Skin of body (tissue), 2 donors: ENCODE measurements around the gene RASGRP3. TPM values are rescaled to one million over a fixed set of nuclear protein-coding genes. Genes with fewer than 3 reads are reported as not detected.
A peak's percentile ranks its signal among the peaks of the same experiment; 100 is the strongest.
"Not testable (repeated sequence)": the region's sequence is repeated elsewhere in the genome, so short reads cannot be mapped to it uniquely, and the experiment has no call there.

Experiments
- DNase-seq: peaks from one replicate; lab custom pipeline; 2025; lab: John Stamatoyannopoulos, UW
- total RNA-seq: library from RNA; depleted of rRNA; stranded (reverse); fragments of >200 nt; gene quantifications from one replicate; pipeline ENCODE4 v1.2.3, GENCODE V29; 2014

Gene RASGRP3
- total RNA-seq, 1 donor from 2014 or later = 22.2 TPM

- no peak for DNase-seq
Measured at GRCh38 chr2:33457556-33458247, 18.7 kb upstream of the RASGRP3 start.

- no peak for DNase-seq
Measured at GRCh38 chr2:33458248-33458819, 18.1 kb upstream of the RASGRP3 start.

- no peak for DNase-seq
Measured at GRCh38 chr2:33459745-33460144, 16.7 kb upstream of the RASGRP3 start.

- DNase-seq = not testable (repeated sequence)
Measured at GRCh38 chr2:33462512-33462911, 13.9 kb upstream of the RASGRP3 start.

GRCh38 chr2:33467413-33467812 lies 9.0 kb upstream of the RASGRP3 start:
- DNase-seq = peak; percentile 56

GRCh38 chr2:33469238-33469637 lies 7.2 kb upstream of the RASGRP3 start:
- DNase-seq = no peak

- DNase-seq = peak; percentile 84
Measured at GRCh38 chr2:33475224-33476130, 972 bp upstream of the RASGRP3 start.

- DNase-seq = no peak
Measured at GRCh38 chr2:33476793-33477190, 343 bp downstream of the RASGRP3 start.

GRCh38 chr2:33477473-33478468 lies 1.3 kb downstream of the RASGRP3 start:
- DNase-seq = no peak

GRCh38 chr2:33478968-33479731 lies 2.7 kb downstream of the RASGRP3 start:
- no peak for DNase-seq

GRCh38 chr2:33482518-33482917 lies 6.1 kb downstream of the RASGRP3 start:
- DNase-seq = peak; percentile 68

GRCh38 chr2:33484042-33484621 lies 7.7 kb downstream of the RASGRP3 start:
- DNase-seq = no peak

- DNase-seq = no peak
Measured at GRCh38 chr2:33485051-33485450, 8.6 kb downstream of the RASGRP3 start.

GRCh38 chr2:33486544-33486943 lies 10.1 kb downstream of the RASGRP3 start:
- no peak for DNase-seq

GRCh38 chr2:33488178-33488690 lies 11.8 kb downstream of the RASGRP3 start:
- DNase-seq = peak; percentile 74

GRCh38 chr2:33488715-33489540 lies 12.5 kb downstream of the RASGRP3 start:
- DNase-seq = no peak

- DNase-seq = no peak
Measured at GRCh38 chr2:33489835-33490431, 13.5 kb downstream of the RASGRP3 start.

- DNase-seq = no peak
Measured at GRCh38 chr2:33491441-33492084, 15.1 kb downstream of the RASGRP3 start.
